SK-N-SH treated with all-trans-retinoic acid at 6 μM for 48 hours (cell line): ENCODE results near the gene ALLC.

Experiments used
- ARNTL ChIP-seq: fragments of 450-650 bp; formaldehyde crosslinking; IDR thresholded peaks from 2 replicates; pipeline ENCODE4 v1.5.0; 2020; ENCODE audit warnings: low read depth, mild to moderate bottlenecking, moderate library complexity, borderline replicate concordance
- CSDC2 ChIP-seq: fragments of 250-450 bp; sonication (Bioruptor Pico); IDR thresholded peaks from 2 replicates; pipeline ENCODE4 v1.5.0; 2020; ENCODE audit warnings: mild to moderate bottlenecking, moderate library complexity
- ESRRG ChIP-seq: fragments of 250-450 bp; sonication (Bioruptor Pico); IDR thresholded peaks from 2 replicates; pipeline ENCODE4 v1.6.1; 2021; ENCODE audit warnings: mild to moderate bottlenecking
- GLIS3 ChIP-seq: fragments of 250-450 bp; sonication (Bioruptor Pico); IDR thresholded peaks from 2 replicates; pipeline ENCODE4 v1.5.0; 2020; ENCODE audit warnings: mild to moderate bottlenecking, moderate library complexity
- PATZ1 ChIP-seq: fragments of 250-450 bp; sonication (Bioruptor Pico); IDR thresholded peaks from 2 replicates; pipeline ENCODE4 v1.8.0; 2020; ENCODE audit warnings: mild to moderate bottlenecking, moderate library complexity, borderline replicate concordance
- RARB ChIP-seq: fragments of 250-450 bp; sonication (Bioruptor Pico); IDR thresholded peaks from 2 replicates; pipeline ENCODE4 v1.8.0; 2021; ENCODE audit warnings: mild to moderate bottlenecking, moderate library complexity
- SNAI2 ChIP-seq: fragments of 250-450 bp; sonication (Bioruptor Pico); IDR thresholded peaks from 2 replicates; pipeline ENCODE4 v1.5.0; 2020; ENCODE audit warnings: mild to moderate bottlenecking, moderate library complexity
- ZFP3 ChIP-seq: fragments of 250-450 bp; sonication (Bioruptor Pico); IDR thresholded peaks from 2 replicates; pipeline ENCODE4 v1.5.0; 2020; ENCODE audit warnings: mild to moderate bottlenecking, moderate library complexity
- ZFP30 ChIP-seq: fragments of 450-650 bp; formaldehyde crosslinking; IDR thresholded peaks from 2 replicates; pipeline ENCODE4 v1.5.0; 2022; ENCODE audit warnings: mild to moderate bottlenecking, moderate library complexity
- ZNF70 ChIP-seq: fragments of 450-650 bp; formaldehyde crosslinking; IDR thresholded peaks from 2 replicates; pipeline ENCODE4 v1.5.0; 2020; ENCODE audit warnings: mild to moderate bottlenecking, moderate library complexity
- ZNF8 ChIP-seq: fragments of 450-650 bp; formaldehyde crosslinking; IDR thresholded peaks from 2 replicates; pipeline ENCODE4 v1.5.0; 2020; ENCODE audit warnings: mild to moderate bottlenecking, moderate library complexity

- TF ChIP-seq RARB (CRISPR knock-in tag) (no peak), ESRRG (CRISPR knock-in tag) (no peak), PATZ1 (CRISPR knock-in tag) (no peak), ZNF8 (CRISPR knock-in tag) (no peak), SNAI2 (no peak), CSDC2 (no peak), ZFP30 (CRISPR knock-in tag) (no peak), ZNF70 (no peak), GLIS3 (CRISPR knock-in tag) (no peak), ARNTL (no peak), ZFP3 (CRISPR knock-in tag) (no peak)
Measured at GRCh38 chr2:3641841-3642421, 16.1 kb upstream of the ALLC start.
